ENCODE data around the gene ZYX.
"Not testable (repeated sequence)": the region's sequence is repeated elsewhere in the genome, so short reads cannot be mapped to it uniquely, and the experiment has no call there.

Gene ZYX

GRCh38 chr7:143424476-143424875, 43.3 kb downstream of the ZYX start:
- DNase-seq = not testable (repeated sequence)

- no peak for DNase-seq
These were observed 45.5 kb downstream of the ZYX start for GRCh38 chr7:143426479-143427142.

- no peak for DNase-seq
These were observed 48.9 kb downstream of the ZYX start for GRCh38 chr7:143429770-143430698.

GRCh38 chr7:143431109-143431508, 50.0 kb downstream of the ZYX start:
- no peak for DNase-seq

GRCh38 chr7:143433759-143434158, 52.6 kb downstream of the ZYX start:
- no peak for DNase-seq

GRCh38 chr7:143434660-143435059, 53.5 kb downstream of the ZYX start:
- DNase-seq = no peak

- no peak for DNase-seq
These were observed 54.1 kb downstream of the ZYX start for GRCh38 chr7:143435266-143435665.

GRCh38 chr7:143436325-143436946, 55.3 kb downstream of the ZYX start:
- no peak for DNase-seq

- DNase-seq = no peak
These were observed 56.4 kb downstream of the ZYX start for GRCh38 chr7:143437578-143437977.

GRCh38 chr7:143439866-143440265, 58.7 kb downstream of the ZYX start:
- no peak for DNase-seq
